A673 (cell line): Measurements from ENCODE around the gene LONP2. TPM values are rescaled to one million over a fixed set of nuclear protein-coding genes. Genes with fewer than 3 reads are reported as not detected.
"Not testable (repeated sequence)": the region's sequence is repeated elsewhere in the genome, so short reads cannot be mapped to it uniquely, and the experiment has no call there.

Experiments used
- BruUV-seq: library from RNA; stranded (reverse); fragments of 400-500 nt; replicated peaks from 2 replicates; lab custom pipeline; 2021; lab: Mats Ljungman, UMichigan
- CTCF ChIA-PET: fragments of 300-600 bp; sonication (Branson Sonifier 250); formaldehyde crosslinking; loops from one replicate; lab custom pipeline; 2022; ENCODE audit warnings: antibody characterized with exemption; lab: Charles Lee
- POLR2A ChIA-PET: fragments of 300-600 bp; sonication (Branson Sonifier 250); formaldehyde crosslinking; loops from one replicate; lab custom pipeline; 2022; ENCODE audit warnings: antibody characterized with exemption; ENCODE audit not compliant: low non-redundant PET; lab: Charles Lee
- DNase-seq: peaks from one replicate; pipeline ENCODE4 v3.0.0-alpha.2; 2015; ENCODE audit warnings: low spot score
- H3K27ac ChIP-seq: fragments of 200-600 bp; sonication (generic); 2 replicates; pipeline ENCODE4 v1.5.1; 2016; ENCODE audit warnings: mixed run types, low read depth, mild to moderate bottlenecking, mixed read lengths, antibody characterized with exemption, low read length; ENCODE audit not compliant: poor library complexity, severe bottlenecking
- H3K27me3 ChIP-seq: fragments of 200-600 bp; sonication (generic); replicated peaks from 2 replicates; pipeline ENCODE4 v1.6.1; 2017; ENCODE audit warnings: mixed run types, low read depth, mild to moderate bottlenecking, mixed read lengths, antibody characterized with exemption, low read length; ENCODE audit not compliant: insufficient read depth, poor library complexity
- H3K36me3 ChIP-seq: fragments of 200-600 bp; sonication (generic); 2 replicates; pipeline ENCODE4 v1.6.1; 2016; ENCODE audit warnings: mixed run types, mild to moderate bottlenecking, mixed read lengths, antibody characterized with exemption, low read length; ENCODE audit not compliant: insufficient read depth, poor library complexity, severe bottlenecking
- H3K4me1 ChIP-seq: fragments of 200-600 bp; sonication (generic); 2 replicates; pipeline ENCODE4 v1.6.1; 2017; ENCODE audit warnings: mixed run types, mild to moderate bottlenecking, mixed read lengths, antibody characterized with exemption, low read length; ENCODE audit not compliant: insufficient read depth, poor library complexity, severe bottlenecking
- H3K4me3 ChIP-seq: fragments of 200-600 bp; sonication (generic); 2 replicates; pipeline ENCODE4 v1.5.1; 2016; ENCODE audit warnings: low read depth, mixed run types, mild to moderate bottlenecking, mixed read lengths, low read length; ENCODE audit not compliant: poor library complexity, severe bottlenecking
- H3K9me3 ChIP-seq: fragments of 200-600 bp; sonication (generic); 2 replicates; pipeline ENCODE4 v1.6.1; 2016; ENCODE audit warnings: mixed run types, low read depth, mild to moderate bottlenecking, mixed read lengths, antibody characterized with exemption, low read length; ENCODE audit not compliant: poor library complexity, severe bottlenecking
- EZH2 ChIP-seq: fragments of 200-600 bp; sonication (generic); IDR thresholded peaks from 2 replicates; pipeline ENCODE4 v1.6.1; 2017; ENCODE audit warnings: borderline replicate concordance, low read depth, mild to moderate bottlenecking, mixed read lengths, antibody characterized with exemption, low read length; ENCODE audit not compliant: poor library complexity, severe bottlenecking
- intact Hi-C: fragments of 100-400 bp; cut with micrococcal nuclease; formaldehyde crosslinking; loops from one replicate; pipeline ENCODE4 v1.10.0; 2022; ENCODE audit not compliant: unreplicated experiment
- total RNA-seq: library from RNA; stranded (reverse); gene quantifications from 2 replicates; pipeline ENCODE4 v1.2.3, GENCODE V29; 2021
- TF ChIP-seq, protein P1 (sequence below): fragments of 300-800, 200-600 bp; sonication (generic); conservative IDR thresholded peaks from 2 replicates; pipeline ENCODE4 v1.5.1; 2017; ENCODE audit warnings: low read depth, mild to moderate bottlenecking, antibody characterized with exemption, low read length, moderate library complexity, mixed read lengths

Gene LONP2
- total RNA-seq, 1 experiment from 2014 or later = 48.8 TPM

DNA sequence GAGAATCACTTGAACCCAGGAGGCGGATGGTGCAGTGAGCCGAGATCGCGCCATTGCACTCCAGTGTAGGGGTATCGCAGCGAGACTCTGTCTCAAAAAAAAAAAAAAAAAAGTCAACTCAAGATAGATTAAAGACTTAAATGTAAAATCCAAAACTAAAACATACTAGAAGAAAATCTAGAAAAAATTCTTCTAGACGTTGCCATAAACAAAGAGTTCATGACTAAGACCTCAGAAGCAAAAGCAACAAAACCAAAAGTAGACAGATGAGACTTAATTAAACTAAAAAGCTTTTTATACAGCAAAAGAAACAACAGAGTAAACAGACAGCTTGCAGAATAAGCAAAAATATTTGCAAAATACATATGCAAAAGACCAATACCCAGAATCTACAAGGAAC lies 64.4 kb downstream of the LONP2 start:
- intact Hi-C loops = no loop called here
- no TSS peak for BruUV-seq
- H3K9me3 ChIP-seq = peaks cover 38% of the 10 kb centered on the region
- TF ChIP-seq, protein P1, sequence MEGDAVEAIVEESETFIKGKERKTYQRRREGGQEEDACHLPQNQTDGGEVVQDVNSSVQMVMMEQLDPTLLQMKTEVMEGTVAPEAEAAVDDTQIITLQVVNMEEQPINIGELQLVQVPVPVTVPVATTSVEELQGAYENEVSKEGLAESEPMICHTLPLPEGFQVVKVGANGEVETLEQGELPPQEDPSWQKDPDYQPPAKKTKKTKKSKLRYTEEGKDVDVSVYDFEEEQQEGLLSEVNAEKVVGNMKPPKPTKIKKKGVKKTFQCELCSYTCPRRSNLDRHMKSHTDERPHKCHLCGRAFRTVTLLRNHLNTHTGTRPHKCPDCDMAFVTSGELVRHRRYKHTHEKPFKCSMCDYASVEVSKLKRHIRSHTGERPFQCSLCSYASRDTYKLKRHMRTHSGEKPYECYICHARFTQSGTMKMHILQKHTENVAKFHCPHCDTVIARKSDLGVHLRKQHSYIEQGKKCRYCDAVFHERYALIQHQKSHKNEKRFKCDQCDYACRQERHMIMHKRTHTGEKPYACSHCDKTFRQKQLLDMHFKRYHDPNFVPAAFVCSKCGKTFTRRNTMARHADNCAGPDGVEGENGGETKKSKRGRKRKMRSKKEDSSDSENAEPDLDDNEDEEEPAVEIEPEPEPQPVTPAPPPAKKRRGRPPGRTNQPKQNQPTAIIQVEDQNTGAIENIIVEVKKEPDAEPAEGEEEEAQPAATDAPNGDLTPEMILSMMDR = no peak
- no peaks in the 10 kb centered on the region for H3K4me1 ChIP-seq
- no peaks in the 10 kb centered on the region for H3K27me3 ChIP-seq
- no peak overlapping the region for H3K27ac ChIP-seq
- ChIA-PET CTCF (no interaction called here), POLR2A (no interaction called here)
- H3K4me3 ChIP-seq = no peak overlapping the region
- no peak for DNase-seq
- H3K36me3 ChIP-seq = peaks cover 24% of the 10 kb centered on the region

DNA sequence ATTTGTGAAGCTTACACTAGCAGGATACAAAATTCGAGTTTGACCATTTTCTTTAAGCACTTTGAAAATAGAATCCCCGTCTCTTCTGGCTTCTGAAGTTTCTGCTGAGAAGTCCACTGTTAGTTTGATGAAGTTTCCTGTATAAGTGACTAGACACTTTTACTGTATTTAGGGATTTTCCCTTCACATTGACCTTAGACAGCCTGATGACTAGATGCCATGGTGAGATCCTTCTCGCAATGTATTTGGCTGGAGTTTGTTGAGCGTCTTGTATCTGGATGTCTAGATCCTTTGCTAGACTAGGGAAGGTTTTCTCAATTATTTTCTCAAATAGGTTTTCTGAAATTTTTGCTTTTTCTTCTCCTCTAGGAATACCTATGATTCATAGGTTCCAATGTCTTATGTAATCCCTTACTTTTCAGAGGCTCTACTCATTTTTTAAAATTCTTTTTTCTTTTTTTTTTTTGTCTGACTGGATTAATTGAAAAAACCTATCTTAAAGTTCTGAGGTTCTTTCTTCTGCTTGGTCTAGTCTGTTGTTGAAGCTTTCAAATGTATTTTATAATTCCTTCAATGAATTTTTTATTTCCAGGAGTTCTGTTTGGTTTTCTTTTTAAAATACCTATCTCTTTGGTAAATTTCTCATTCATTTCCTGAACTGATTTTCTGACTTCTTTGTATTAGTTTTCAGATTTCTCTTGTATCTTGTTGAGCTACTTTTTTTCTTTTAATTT lies 67.0 kb downstream of the LONP2 start:
- peaks cover 38% of the 10 kb centered on the region for H3K9me3 ChIP-seq
- H3K4me3 ChIP-seq = no peak overlapping the region
- H3K27ac ChIP-seq = no peak overlapping the region
- no peak for TF ChIP-seq EZH2
- TF ChIP-seq, protein P1 = no peak
- ChIA-PET CTCF (no interaction called here), POLR2A (no interaction called here)
- peaks cover 16% of the 10 kb centered on the region for H3K36me3 ChIP-seq
- no TSS peak for BruUV-seq
- no peaks in the 10 kb centered on the region for H3K4me1 ChIP-seq
- no peaks in the 10 kb centered on the region for H3K27me3 ChIP-seq
- intact Hi-C loops = no loop called here
- DNase-seq = no peak

DNA sequence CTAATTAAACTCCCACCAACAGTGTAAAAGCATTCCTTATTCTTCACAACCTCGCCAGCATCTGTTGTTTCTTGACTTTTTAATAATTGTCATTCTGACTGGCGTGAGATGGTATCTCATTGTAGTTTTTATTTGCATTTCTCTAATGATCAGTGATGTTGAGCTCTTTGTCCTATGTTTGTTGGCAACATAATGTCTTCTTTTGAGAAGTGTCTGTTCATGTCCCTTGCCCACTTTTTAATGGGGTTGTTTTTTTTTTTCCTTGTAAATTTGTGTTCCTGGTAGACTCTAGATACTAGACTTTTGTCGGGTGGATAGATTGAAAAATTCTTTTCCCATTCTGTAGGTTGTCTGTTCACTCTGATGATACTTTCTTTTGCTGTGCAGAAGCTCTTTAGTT lies 69.8 kb downstream of the LONP2 start:
- CTCF ChIA-PET, BruUV-seq, DNase-seq, H3K4me3 ChIP-seq, intact Hi-C loops, H3K27me3 ChIP-seq, H3K27ac ChIP-seq, POLR2A ChIA-PET, H3K4me1 ChIP-seq: not testable (repeated sequence)
- H3K9me3 ChIP-seq = peaks cover 38% of the 10 kb centered on the region
- H3K36me3 ChIP-seq = peaks cover 16% of the 10 kb centered on the region

DNA sequence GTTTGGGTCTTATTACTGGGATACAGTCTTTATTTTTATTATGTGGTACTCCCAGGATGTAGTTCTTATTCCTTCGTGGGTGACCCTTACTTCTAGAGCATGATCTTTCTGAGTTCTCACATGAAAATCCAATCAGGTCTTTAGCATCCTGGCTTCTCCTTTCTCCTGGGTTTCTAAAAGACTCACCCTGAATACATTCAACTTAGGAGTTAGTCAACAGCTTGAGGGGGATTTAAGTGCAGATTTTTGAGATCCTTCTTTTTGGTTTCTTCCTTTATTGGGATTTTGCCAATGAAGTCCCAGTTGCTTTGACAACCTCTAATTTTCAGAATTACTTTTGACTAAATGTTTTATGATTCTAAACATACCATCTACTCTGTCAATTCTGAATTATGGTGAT lies 72.9 kb downstream of the LONP2 start:
- H3K4me1 ChIP-seq = peaks cover 9% of the 10 kb centered on the region
- no peak for DNase-seq
- ChIA-PET POLR2A (no interaction called here), CTCF (no interaction called here)
- no peak overlapping the region for H3K27ac ChIP-seq
- no peak overlapping the region for H3K4me3 ChIP-seq
- no peak for TF ChIP-seq EZH2
- TF ChIP-seq, protein P1 = no peak
- H3K27me3 ChIP-seq = no peaks in the 10 kb centered on the region
- H3K9me3 ChIP-seq = peaks cover 9% of the 10 kb centered on the region
- BruUV-seq = no TSS peak
- peaks cover under 1% of the 10 kb centered on the region for H3K36me3 ChIP-seq
- intact Hi-C loops = no loop called here
